Naive thymus-derived CD4-positive, alpha-beta T cell (primary cell): ENCODE measurements around the gene PIP4K2B. TPM values are rescaled to one million over a fixed set of nuclear protein-coding genes. Genes with fewer than 3 reads are reported as not detected.

Source experiments
- ATAC-seq: fragments of 150-1000 bp; cut with Tn5 transposase; 2 replicates; pipeline ENCODE4 v1.10.0; 2021; ENCODE audit warnings: mild to moderate bottlenecking, moderate library complexity
- CTCF ChIA-PET: fragments of 350-600 bp; sonication (Branson Sonifier 250); formaldehyde crosslinking; loops from one replicate; lab custom pipeline; 2021; ENCODE audit warnings: antibody characterized with exemption; lab: Charles Lee
- POLR2A ChIA-PET: fragments of 350-600 bp; sonication (Branson Sonifier 250); formaldehyde crosslinking; loops from one replicate; lab custom pipeline; 2021; ENCODE audit warnings: antibody characterized with exemption, inconsistent platforms; lab: Charles Lee
- DNase-seq, 9 donors: peaks; one replicate each; pipeline versions ENCODE4 v3.0.0 to v3.0.0-alpha.2; 2020 to 2022; ENCODE audit warnings: mixed read lengths in 1 of 9
- H3K27ac ChIP-seq: one replicate; pipeline ENCODE4 v1.7.0; 2013; ENCODE audit warnings: mild to moderate bottlenecking, low read depth, low read length, moderate library complexity
- H3K27me3 ChIP-seq, 2 donors: one replicate each; pipeline ENCODE4 v1.7.0; 2013; ENCODE audit warnings: low read length in 2 of 2, mild to moderate bottlenecking in 2 of 2, moderate library complexity in 2 of 2; ENCODE audit not compliant: control insufficient read depth in 2 of 2, insufficient read depth in 2 of 2
- H3K36me3 ChIP-seq, 3 experiments: 1 replicate in 2 of 3; 2 replicates in 1 of 3; pipeline ENCODE4 v1.7.0; 2013; ENCODE audit warnings: low read length in 3 of 3, mild to moderate bottlenecking in 3 of 3, moderate library complexity in 1 of 3; ENCODE audit not compliant: insufficient read depth in 3 of 3, control insufficient read depth in 2 of 3
- H3K4me1 ChIP-seq, 2 donors: one replicate each; pipeline ENCODE4 v1.7.0; 2013; ENCODE audit warnings: low read length in 2 of 2, mild to moderate bottlenecking in 2 of 2, moderate library complexity in 1 of 2; ENCODE audit not compliant: control insufficient read depth in 2 of 2, insufficient read depth in 2 of 2
- H3K4me3 ChIP-seq: 2 replicates; pipeline ENCODE4 v1.7.0; 2013; ENCODE audit warnings: mild to moderate bottlenecking, low read length
- H3K9me3 ChIP-seq, 3 experiments: 1 replicate in 2 of 3; 2 replicates in 1 of 3; pipeline ENCODE4 v1.7.0; 2013; ENCODE audit warnings: low read length in 3 of 3; ENCODE audit not compliant: control insufficient read depth in 2 of 3
- H3K27ac Mint-ChIP-seq, 9 donors: one replicate each; pipeline ENCODE4 v1.8.0; 2020 to 2022; ENCODE audit warnings: mixed read lengths in 9 of 9, mild to moderate bottlenecking in 8 of 9, moderate library complexity in 5 of 9, inconsistent platforms in 2 of 9
- H3K27me3 Mint-ChIP-seq, 5 donors: one replicate each; pipeline ENCODE4 v1.8.0; 2021 to 2022; ENCODE audit warnings: mixed read lengths in 5 of 5, mild to moderate bottlenecking in 1 of 5
- H3K36me3 Mint-ChIP-seq, 5 donors: one replicate each; pipeline ENCODE4 v1.8.0; 2020 to 2022; ENCODE audit warnings: mixed read lengths in 5 of 5, mild to moderate bottlenecking in 3 of 5, inconsistent platforms in 1 of 5
- H3K4me1 Mint-ChIP-seq, 7 donors: one replicate each; pipeline ENCODE4 v1.8.0; 2020 to 2022; ENCODE audit warnings: mixed read lengths in 7 of 7, mild to moderate bottlenecking in 3 of 7, inconsistent platforms in 1 of 7
- H3K4me3 Mint-ChIP-seq, 10 donors: one replicate each; pipeline ENCODE4 v1.8.0; 2020 to 2022; ENCODE audit warnings: mild to moderate bottlenecking in 10 of 10, mixed read lengths in 10 of 10, moderate library complexity in 6 of 10, inconsistent platforms in 2 of 10
- H3K9me3 Mint-ChIP-seq, 11 donors: one replicate each; pipeline ENCODE4 v1.8.0; 2020 to 2022; ENCODE audit warnings: mixed read lengths in 11 of 11, mild to moderate bottlenecking in 4 of 11, inconsistent platforms in 1 of 11, moderate library complexity in 1 of 11
- intact Hi-C, 2 donors: fragments of 100-400 bp; cut with micrococcal nuclease; formaldehyde crosslinking; loops; one replicate each; pipeline ENCODE4 v1.15.1; 2023
- polyA plus RNA-seq, 2 donors: library from polyadenylated mRNA; unstranded; fragments of 300-500 nt; fragmentation: Illumina TruSeq; gene quantifications; one replicate each; pipeline ENCODE4 v1.2.3, GENCODE V29; 2021
- total RNA-seq, 6 experiments: library from RNA in 5 of 6; stranded (reverse) in 5 of 6; gene quantifications; 1 replicate in 5 of 6; 2 replicates in 1 of 6; pipeline ENCODE4 v1.2.3 and lab custom pipeline; 2021 to 2026

The PIP4K2B gene
- total RNA-seq (10 to 100 TPM; 32.4 to 67.9 (median 49.1) TPM), polyA plus RNA-seq (10 to 100 TPM; 17.5 to 18.6 TPM), total RNA-seq (lab: John Stamatoyannopoulos, UW) (94.0 reads per million, percentile 83 among the genes with 10 or more reads in this experiment)

DNA sequence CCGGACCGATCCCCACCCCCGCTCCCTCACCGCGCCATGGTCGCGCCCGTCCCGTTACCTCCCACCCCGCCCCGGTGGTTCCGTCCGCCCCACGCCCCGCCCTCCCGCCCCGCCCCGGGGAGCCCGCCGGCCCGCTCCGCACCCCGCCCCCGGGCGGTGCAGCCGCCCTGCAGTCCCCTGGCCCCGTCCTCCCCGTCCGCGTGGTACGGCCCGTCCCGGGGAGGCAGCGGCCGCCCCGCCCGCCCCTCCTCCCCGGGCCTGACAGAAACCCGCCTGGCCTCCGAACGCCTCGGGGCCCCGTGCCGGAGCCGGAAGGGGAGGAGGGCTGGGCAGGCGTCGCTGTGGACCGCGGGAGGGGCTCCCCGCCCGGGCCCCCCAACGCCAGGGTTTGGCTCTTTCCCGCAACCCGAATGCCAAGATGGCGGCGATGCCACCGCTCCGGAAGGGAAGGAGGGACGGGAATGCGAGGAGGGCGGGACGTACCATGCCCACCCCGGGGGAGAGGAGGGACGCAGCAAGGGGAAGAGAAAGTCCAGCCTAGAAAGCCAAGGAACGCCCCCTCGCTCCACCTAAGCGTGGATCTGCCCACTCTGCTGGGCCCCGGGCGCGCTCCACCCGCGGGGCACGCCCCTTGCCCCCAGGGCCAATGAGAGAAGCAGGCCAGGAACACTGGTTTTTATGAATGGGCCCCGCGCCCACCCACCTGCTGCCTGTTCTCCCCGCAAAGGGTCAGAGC, at the start of gene PIP4K2B:
Gene PIP4K2B, minus strand, starts transcription at position 56 of the 736 bp plus-strand sequence. CDS start 132 bp downstream, outside the sequence.
- H3K4me1 Mint-ChIP-seq: peaks cover 31 to 47% (median 42%) of the 10 kb centered on the region in 7 donors
- Histone ChIP-seq H3K36me3 (peaks cover 0 to 39% (median 7%) of the 10 kb centered on the region in 3 experiments), H3K27me3 (no peaks in the 10 kb centered on the region), H3K27ac (peak within 1 kb of the TSS; percentile 81), H3K4me1 (peaks cover 15 to 21% of the 10 kb centered on the region in 2 donors), H3K9me3 (no peaks in the 10 kb centered on the region), H3K4me3 (peak within 1 kb of the TSS; percentile 93)
- ATAC-seq (peak; percentile 87), DNase-seq (peak; percentile 70 to 88 (median 78))
- H3K4me3 Mint-ChIP-seq: peak within 1 kb of the TSS; percentile 92 to 100 (median 96)
- no peaks in the 10 kb centered on the region for H3K27me3 Mint-ChIP-seq
- CTCF ChIA-PET: interaction anchor here (0.6 kb wide), 1 partner anchor 195 kb away, joined by 3 read pairs; no protein-coding TSS in a partner anchor
- peaks cover 7 to 29% (median 19%) of the 10 kb centered on the region in 5 donors for H3K36me3 Mint-ChIP-seq
- H3K9me3 Mint-ChIP-seq: no peaks in the 10 kb centered on the region
- intact Hi-C loops: loop anchor here (1.0 to 2.0 kb wide), 9 partner anchors 26 to 355 kb away; partner anchors contain the start of genes CWC25 (in 2 of the 2), PSMB3 (in 2 of the 2) and RPL23 (in 2 of the 2)
- peak within 1 kb of the TSS; percentile 88 to 96 (median 92) for H3K27ac Mint-ChIP-seq
- POLR2A ChIA-PET: interaction anchor here (0.6 to 1.4 kb wide), 5 partner anchors 47 to 400 kb away, joined by 3 to 4 read pairs (median 3); partner anchors contain the start of genes PSMB3 and RPL19

DNA sequence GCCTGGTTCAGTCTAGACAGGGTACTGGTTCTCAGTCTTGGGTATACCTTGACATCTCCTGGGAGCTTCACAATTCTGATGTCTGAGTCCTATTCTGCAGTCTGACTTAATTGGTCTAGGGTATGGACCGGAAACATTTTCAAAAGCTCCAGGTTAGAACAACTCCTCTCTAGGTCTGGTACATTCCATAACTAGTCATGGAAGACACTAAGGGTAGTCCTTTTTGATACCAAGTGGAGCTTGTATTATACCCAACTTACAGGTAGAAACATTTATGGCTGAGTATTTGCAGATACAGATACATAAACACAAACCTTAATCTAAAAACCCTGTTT, 49.2 kb upstream of the PIP4K2B start:
- Mint-ChIP-seq H3K27me3 (no peaks in the 10 kb centered on the region), H3K9me3 (peaks cover 0 to 2% (median 0%) of the 10 kb centered on the region in 11 donors), H3K36me3 (peaks cover 19 to 49% (median 29%) of the 10 kb centered on the region in 5 donors), H3K4me3 (no peak overlapping the region), H3K4me1 (peaks cover 27 to 38% (median 34%) of the 10 kb centered on the region in 7 donors), H3K27ac (peak overlapping the region in 1 of 9 donors; percentile 19)
- Histone ChIP-seq H3K27ac (no peak overlapping the region), H3K9me3 (no peaks in the 10 kb centered on the region), H3K36me3 (peaks cover 8 to 55% (median 22%) of the 10 kb centered on the region in 3 experiments), H3K27me3 (no peaks in the 10 kb centered on the region), H3K4me3 (no peak overlapping the region), H3K4me1 (peaks cover 12 to 20% of the 10 kb centered on the region in 2 donors)
- ChIA-PET POLR2A (interaction anchor here (0.6 to 1.7 kb wide), 3 partner anchors 23 to 58 kb away, joined by 3 read pairs; no protein-coding TSS in a partner anchor), CTCF (no interaction called here)
- DNase-seq (no peak), ATAC-seq (no peak)
- intact Hi-C loops: no loop called here

DNA sequence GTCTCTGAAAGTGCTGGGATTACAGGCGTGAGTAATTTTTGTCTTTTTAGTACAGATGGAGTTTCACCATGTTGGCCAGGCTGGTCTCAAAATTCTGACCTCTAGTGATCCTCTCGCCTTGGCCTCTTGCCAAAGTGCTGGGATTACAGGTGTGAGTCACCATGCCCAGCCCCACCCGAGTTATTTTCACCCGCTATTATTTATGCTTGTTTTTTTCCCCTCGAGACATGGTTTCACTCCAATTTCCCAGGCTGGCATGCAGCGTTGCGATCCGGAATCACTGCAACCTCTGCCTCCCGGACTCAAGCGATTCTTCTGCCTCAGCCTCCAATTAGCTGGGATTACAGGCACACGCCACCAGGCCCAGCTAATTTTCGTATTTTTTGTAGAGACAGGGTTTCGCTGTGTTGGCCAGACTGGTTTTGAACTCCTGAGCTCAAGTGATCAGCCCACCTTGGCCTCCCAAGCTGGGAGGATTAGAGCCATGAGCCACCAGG, 45.0 kb upstream of the PIP4K2B start:
- no peak for DNase-seq
- POLR2A ChIA-PET: interaction anchor here (0.6 to 0.7 kb wide), 4 partner anchors 13 to 329 kb away, joined by 3 to 7 read pairs (median 4); no protein-coding TSS in a partner anchor
- Mint-ChIP-seq H3K27me3 (no peaks in the 10 kb centered on the region), H3K27ac (no peak overlapping the region), H3K36me3 (peaks cover 6 to 12% (median 7%) of the 10 kb centered on the region in 5 donors), H3K9me3 (no peaks in the 10 kb centered on the region), H3K4me1 (peaks cover 0 to 6% (median 0%) of the 10 kb centered on the region in 7 donors), H3K4me3 (no peak overlapping the region)
- H3K4me1 ChIP-seq: no peaks in the 10 kb centered on the region
- H3K36me3 ChIP-seq: peaks cover 0 to 24% (median 14%) of the 10 kb centered on the region in 3 experiments
- H3K4me3 ChIP-seq: no peak overlapping the region
- intact Hi-C loops: no loop called here
- H3K27me3 ChIP-seq: no peaks in the 10 kb centered on the region
- ATAC-seq: no peak
- no peak overlapping the region for H3K27ac ChIP-seq
- no peaks in the 10 kb centered on the region for H3K9me3 ChIP-seq
- CTCF ChIA-PET: no interaction called here

DNA sequence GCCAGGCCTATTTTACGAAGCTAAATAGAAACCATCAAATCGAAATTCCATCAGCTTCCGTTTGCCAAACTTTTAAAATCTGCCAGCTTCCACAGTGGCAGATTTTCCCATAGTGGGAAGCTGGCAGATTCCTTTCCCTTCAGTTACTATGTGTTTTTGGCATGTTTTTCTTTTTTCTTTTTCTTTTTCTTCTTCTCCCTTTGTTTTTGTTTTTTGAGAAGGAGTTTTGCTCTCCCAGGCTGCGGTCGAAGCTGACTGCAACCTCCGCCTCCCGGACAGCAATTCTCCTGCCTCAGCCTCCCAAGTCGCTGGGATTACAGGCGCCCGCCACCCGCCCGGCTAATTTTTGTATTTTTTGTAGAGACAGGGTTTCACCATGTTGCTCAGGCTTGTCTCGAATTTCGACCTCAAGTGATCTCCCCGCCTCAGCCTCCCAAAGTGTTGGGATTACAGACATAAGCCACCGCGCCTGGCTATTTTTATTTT, 26.4 kb upstream of the PIP4K2B start:
- H3K27ac ChIP-seq: peak overlapping the region; percentile 92
- ChIA-PET POLR2A (interaction anchor here (0.7 to 4.1 kb wide), 13 partner anchors 16 to 1393 kb away, joined by 3 to 74 read pairs (median 3); partner anchors contain the start of genes LASP1, PSMB3, RPL23 and WIPF2), CTCF (interaction anchor here (0.7 to 1.2 kb wide), 2 partner anchors 45 to 166 kb away, joined by 3 to 4 read pairs; no protein-coding TSS in a partner anchor)
- no peaks in the 10 kb centered on the region for H3K9me3 ChIP-seq
- H3K4me3 ChIP-seq: peak overlapping the region; percentile 77
- H3K27me3 ChIP-seq: no peaks in the 10 kb centered on the region
- DNase-seq (peak in 1 of 9 donors; percentile 27), ATAC-seq (no peak)
- peaks cover 18 to 21% of the 10 kb centered on the region in 2 donors for H3K4me1 ChIP-seq
- Mint-ChIP-seq H3K4me1 (peaks cover 10 to 37% (median 32%) of the 10 kb centered on the region in 7 donors), H3K9me3 (peaks cover 0 to 11% (median 0%) of the 10 kb centered on the region in 11 donors), H3K27me3 (peaks cover 0 to 5% (median 0%) of the 10 kb centered on the region in 5 donors), H3K27ac (peak overlapping the region; percentile 97 to 100 (median 100)), H3K4me3 (peak overlapping the region; percentile 92 to 100 (median 99)), H3K36me3 (peaks cover 0 to 9% (median 7%) of the 10 kb centered on the region in 5 donors)
- peaks cover 0 to 8% (median 3%) of the 10 kb centered on the region in 3 experiments for H3K36me3 ChIP-seq
- intact Hi-C loops: loop anchor here (1.0 to 5.0 kb wide), 10 partner anchors 26 to 326 kb away; partner anchors contain the start of genes PSMB3 (in 2 of the 2), RPL23 (in 2 of the 2), FBXO47 (in 1 of the 2) and LASP1 (in 1 of the 2)

DNA sequence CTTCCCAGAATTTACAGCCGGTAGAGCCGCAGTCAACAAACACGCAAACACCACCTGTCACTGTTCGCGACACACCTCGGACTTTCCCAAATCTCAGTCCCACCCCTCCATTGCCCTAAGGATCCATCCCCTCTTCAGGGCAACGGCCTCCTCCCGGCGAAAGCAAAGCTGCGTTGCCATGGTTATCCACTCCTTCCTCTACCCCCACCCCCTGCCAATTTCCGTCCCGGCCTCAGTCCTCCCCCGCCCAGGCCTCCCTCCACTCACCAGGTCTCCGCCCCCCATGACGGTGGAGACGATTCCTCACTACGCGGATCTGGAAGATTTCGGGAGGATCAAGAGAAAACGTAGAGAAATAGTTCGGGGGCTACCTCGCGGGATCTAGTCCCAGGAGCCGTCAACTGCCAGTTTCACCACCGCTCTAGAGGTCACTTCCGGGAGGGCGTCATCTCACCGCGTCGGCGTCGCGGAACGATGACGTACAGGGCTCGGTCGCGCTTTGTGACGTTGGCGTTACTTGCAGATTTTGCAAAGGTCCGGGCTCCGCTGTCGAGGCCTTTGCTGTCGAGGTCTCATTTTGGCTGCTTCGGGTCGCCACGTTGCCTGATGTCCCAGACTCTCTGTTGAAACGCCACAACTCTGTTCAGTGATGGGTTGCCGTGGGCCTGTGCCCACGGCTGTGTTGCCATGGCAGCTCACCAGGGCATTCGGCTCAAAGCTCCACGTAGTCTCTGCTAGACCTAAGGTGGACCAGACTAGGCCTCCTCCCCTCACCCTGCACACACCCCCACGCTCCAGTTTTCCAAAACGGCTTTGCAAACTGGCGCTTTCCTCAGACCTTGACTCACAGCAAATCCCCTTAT, 25.8 kb upstream of the PIP4K2B start, which contains the start of gene CWC25:
Gene CWC25, minus strand, starts transcription at position 423 of the 863 bp plus-strand sequence. Its CDS starts 138 bp downstream, at position 285.
- H3K4me1 ChIP-seq: peaks cover 18 to 21% of the 10 kb centered on the region in 2 donors
- intact Hi-C loops: loop anchor here (1.0 to 5.0 kb wide), 10 partner anchors 25 to 327 kb away; partner anchors contain the start of genes PSMB3 (in 2 of the 2), RPL23 (in 2 of the 2), FBXO47 (in 1 of the 2) and LASP1 (in 1 of the 2)
- H3K4me3 Mint-ChIP-seq: peak within 1 kb of the TSS; percentile 92 to 100 (median 99)
- peaks cover 0 to 5% (median 0%) of the 10 kb centered on the region in 5 donors for H3K27me3 Mint-ChIP-seq
- peak within 1 kb of the TSS; percentile 97 to 100 (median 100) for H3K27ac Mint-ChIP-seq
- H3K36me3 ChIP-seq: peaks cover 4 to 15% (median 9%) of the 10 kb centered on the region in 3 experiments
- peak within 1 kb of the TSS; percentile 77 for H3K4me3 ChIP-seq
- H3K27me3 ChIP-seq: no peaks in the 10 kb centered on the region
- H3K27ac ChIP-seq: peak within 1 kb of the TSS; percentile 92
- ChIA-PET CTCF (interaction anchor here (0.7 to 1.2 kb wide), 3 partner anchors 15 to 167 kb away, joined by 3 to 4 read pairs (median 3); no protein-coding TSS in a partner anchor), POLR2A (interaction anchor here (0.6 to 4.1 kb wide), 17 partner anchors 11 to 1394 kb away, joined by 3 to 74 read pairs (median 3); partner anchors contain the start of genes LASP1, PSMB3, RPL23 and WIPF2)
- H3K9me3 ChIP-seq: no peaks in the 10 kb centered on the region
- peak; percentile 92 for ATAC-seq
- peak; percentile 91 to 100 (median 97) for DNase-seq
- peaks cover 0 to 11% (median 0%) of the 10 kb centered on the region in 11 donors for H3K9me3 Mint-ChIP-seq
- peaks cover 0 to 16% (median 7%) of the 10 kb centered on the region in 5 donors for H3K36me3 Mint-ChIP-seq
- peaks cover 13 to 42% (median 34%) of the 10 kb centered on the region in 7 donors for H3K4me1 Mint-ChIP-seq
